Trophoblast cell (in vitro differentiated cells and primary cell): ENCODE measurements around the gene FYN.

Experiments used
- DNase-seq, 2 donors: peaks; one replicate each; pipeline ENCODE4 v3.0.0-alpha.2; 2016
- H2AFZ ChIP-seq: 2 replicates; pipeline ENCODE4 v1.6.1; 2013; ENCODE audit warnings: low read length, moderate library complexity, mild to moderate bottlenecking; ENCODE audit not compliant: insufficient read depth, poor library complexity
- H2AK5ac ChIP-seq: 2 replicates; pipeline ENCODE4 v1.6.1; 2013; ENCODE audit warnings: mild to moderate bottlenecking, low read length
- H2BK120ac ChIP-seq: 2 replicates; pipeline ENCODE4 v1.6.1; 2013; ENCODE audit warnings: low read length, mild to moderate bottlenecking, moderate library complexity; ENCODE audit not compliant: insufficient read depth, poor library complexity
- H2BK12ac ChIP-seq: 2 replicates; pipeline ENCODE4 v1.6.1; 2013; ENCODE audit warnings: mild to moderate bottlenecking, low read length, moderate library complexity
- H2BK5ac ChIP-seq: 2 replicates; pipeline ENCODE4 v1.6.1; 2013; ENCODE audit warnings: low read length, low read depth, moderate library complexity, mild to moderate bottlenecking; ENCODE audit not compliant: poor library complexity
- H3K14ac ChIP-seq: 2 replicates; pipeline ENCODE4 v1.6.1; 2013; ENCODE audit warnings: mild to moderate bottlenecking, low read length
- H3K18ac ChIP-seq: 2 replicates; pipeline ENCODE4 v1.6.1; 2013; ENCODE audit warnings: mild to moderate bottlenecking, low read length
- H3K23ac ChIP-seq: 2 replicates; pipeline ENCODE4 v1.6.1; 2013; ENCODE audit warnings: low read length
- H3K27ac ChIP-seq: 2 replicates; pipeline ENCODE4 v1.5.1; 2013; ENCODE audit warnings: low read depth, mild to moderate bottlenecking, inconsistent platforms, low read length, moderate library complexity
- H3K27me3 ChIP-seq: 2 replicates; pipeline ENCODE4 v1.6.1; 2013; ENCODE audit warnings: inconsistent platforms, mild to moderate bottlenecking, low read length, moderate library complexity; ENCODE audit not compliant: insufficient read depth
- H3K36me3 ChIP-seq, 2 experiments: 1 replicate in 1 of 2; 2 replicates in 1 of 2; pipeline ENCODE4 v1.6.1; 2013; ENCODE audit warnings: low read length in 2 of 2, mild to moderate bottlenecking in 2 of 2, moderate library complexity in 1 of 2; ENCODE audit not compliant: insufficient read depth in 2 of 2, control insufficient read depth in 1 of 2
- H3K4ac ChIP-seq: 2 replicates; pipeline ENCODE4 v1.6.1; 2013; ENCODE audit warnings: low read depth, mild to moderate bottlenecking, low read length, moderate library complexity
- H3K4me1 ChIP-seq, 2 experiments: 1 replicate in 1 of 2; 2 replicates in 1 of 2; pipeline ENCODE4 v1.6.1; 2013; ENCODE audit warnings: low read length in 2 of 2, mild to moderate bottlenecking in 2 of 2, moderate library complexity in 1 of 2; ENCODE audit not compliant: insufficient read depth in 2 of 2, control insufficient read depth in 1 of 2
- H3K4me2 ChIP-seq: 2 replicates; pipeline ENCODE4 v1.6.1; 2013; ENCODE audit warnings: inconsistent platforms, mild to moderate bottlenecking, low read length, moderate library complexity
- H3K4me3 ChIP-seq: 2 replicates; pipeline ENCODE4 v1.5.1; 2013; ENCODE audit warnings: mild to moderate bottlenecking, low read depth, low read length, inconsistent platforms
- H3K79me1 ChIP-seq: one replicate; pipeline ENCODE4 v1.6.1; 2013; ENCODE audit warnings: low read length
- H3K79me2 ChIP-seq: 2 replicates; pipeline ENCODE4 v1.6.1; 2013; ENCODE audit warnings: low read length, mild to moderate bottlenecking; ENCODE audit not compliant: control insufficient read depth, insufficient read depth, poor library complexity
- H3K9ac ChIP-seq: 2 replicates; pipeline ENCODE4 v1.6.1; 2013; ENCODE audit warnings: mild to moderate bottlenecking, low read length
- H3K9me3 ChIP-seq: 2 replicates; pipeline ENCODE4 v1.6.1; 2013; ENCODE audit warnings: low read depth, mild to moderate bottlenecking, control low read depth, inconsistent platforms, low read length; ENCODE audit not compliant: insufficient read depth
- H4K12ac ChIP-seq: 2 replicates; pipeline ENCODE4 v1.6.1; 2013; ENCODE audit warnings: low read depth, mild to moderate bottlenecking, low read length, moderate library complexity
- H4K8ac ChIP-seq: 2 replicates; pipeline ENCODE4 v1.6.1; 2013; ENCODE audit warnings: low read depth, mild to moderate bottlenecking, low read length, moderate library complexity
- H4K91ac ChIP-seq: one replicate; pipeline ENCODE4 v1.6.1; 2013; ENCODE audit warnings: low read depth, mild to moderate bottlenecking, low read length, moderate library complexity
- WGBS: extraction: QIAGEN DNeasy Blood & Tissue Kit; methylation state at CpG from one replicate; pipeline ENCODE4 v1.1.7; 2013; ENCODE audit warnings: missing lambda C conversion rate; ENCODE audit not compliant: insufficient read length, insufficient coverage; ENCODE audit errors: extremely low coverage; 5-methylcytosine and 5-hydroxymethylcytosine counted together

FYN gene

GRCh38 chr6:111758608-111759329 lies 114.5 kb downstream of the FYN start:
- no peak overlapping the region for H2BK12ac ChIP-seq
- peaks cover 0 to 2% of the 10 kb centered on the region in 2 experiments for H3K36me3 ChIP-seq
- no peaks in the 10 kb centered on the region for H3K79me1 ChIP-seq
- peaks cover 0 to 6% of the 10 kb centered on the region in 2 experiments for H3K4me1 ChIP-seq
- H2BK5ac ChIP-seq = no peak overlapping the region
- no peak overlapping the region for H3K4me3 ChIP-seq
- no peak overlapping the region for H2BK120ac ChIP-seq
- no peaks in the 10 kb centered on the region for H3K79me2 ChIP-seq
- DNase-seq = no peak
- no peak overlapping the region for H3K4ac ChIP-seq
- no peak overlapping the region for H3K18ac ChIP-seq
- no peak overlapping the region for H4K91ac ChIP-seq
- no peak overlapping the region for H2AFZ ChIP-seq
- no peak overlapping the region for H2AK5ac ChIP-seq
- no peak overlapping the region for H4K12ac ChIP-seq
- no peak overlapping the region for H4K8ac ChIP-seq
- H3K27ac ChIP-seq = no peak overlapping the region
- H3K9me3 ChIP-seq = no peaks in the 10 kb centered on the region
- no peak overlapping the region for H3K9ac ChIP-seq
- no peaks in the 10 kb centered on the region for H3K27me3 ChIP-seq
- H3K14ac ChIP-seq = no peak overlapping the region
- no peak overlapping the region for H3K4me2 ChIP-seq
- no peak overlapping the region for H3K23ac ChIP-seq
- no CpG with 5 or more reads among the region's 11 CpGs for WGBS

- Histone ChIP-seq H3K36me3 (peaks cover 0 to 2% of the 10 kb centered on the region in 2 experiments), H3K79me2 (no peaks in the 10 kb centered on the region), H2AFZ (no peak overlapping the region), H3K4me2 (no peak overlapping the region), H3K27ac (no peak overlapping the region), H3K4me3 (no peak overlapping the region), H3K4me1 (peaks cover 0 to 6% of the 10 kb centered on the region in 2 experiments), H2AK5ac (no peak overlapping the region), H3K18ac (no peak overlapping the region), H3K23ac (no peak overlapping the region), H4K91ac (no peak overlapping the region), H3K9ac (no peak overlapping the region), H4K8ac (no peak overlapping the region), H3K79me1 (no peaks in the 10 kb centered on the region), H2BK120ac (no peak overlapping the region), H3K4ac (no peak overlapping the region), H4K12ac (no peak overlapping the region), H2BK12ac (no peak overlapping the region), H2BK5ac (no peak overlapping the region), H3K9me3 (no peaks in the 10 kb centered on the region), H3K27me3 (no peaks in the 10 kb centered on the region), H3K14ac (no peak overlapping the region)
- WGBS = no CpG with 5 or more reads among the region's 1 CpG
- no peak for DNase-seq
Observed at GRCh38 chr6:111757342-111757741, 115.9 kb downstream of the FYN start.

GRCh38 chr6:111754423-111754822 lies 118.8 kb downstream of the FYN start:
- Histone ChIP-seq H3K27ac (no peak overlapping the region), H3K4me2 (no peak overlapping the region), H3K9ac (no peak overlapping the region), H3K9me3 (no peaks in the 10 kb centered on the region), H3K4me3 (no peak overlapping the region), H2BK120ac (no peak overlapping the region), H3K79me1 (no peaks in the 10 kb centered on the region), H3K18ac (no peak overlapping the region), H4K12ac (no peak overlapping the region), H2AFZ (no peak overlapping the region), H4K91ac (no peak overlapping the region), H3K23ac (no peak overlapping the region), H4K8ac (no peak overlapping the region), H3K4ac (no peak overlapping the region), H2BK5ac (no peak overlapping the region), H3K4me1 (peaks cover 0 to 5% of the 10 kb centered on the region in 2 experiments), H3K27me3 (no peaks in the 10 kb centered on the region), H2AK5ac (no peak overlapping the region), H3K36me3 (peaks cover 0 to 2% of the 10 kb centered on the region in 2 experiments), H3K79me2 (no peaks in the 10 kb centered on the region), H3K14ac (no peak overlapping the region), H2BK12ac (no peak overlapping the region)
- no CpG with 5 or more reads among the region's 4 CpGs for WGBS
- no peak for DNase-seq

- Histone ChIP-seq H3K23ac (no peak overlapping the region), H2AFZ (no peak overlapping the region), H4K8ac (no peak overlapping the region), H3K36me3 (peaks cover 0 to 2% of the 10 kb centered on the region in 2 experiments), H3K14ac (no peak overlapping the region), H3K27me3 (no peaks in the 10 kb centered on the region), H3K9me3 (no peaks in the 10 kb centered on the region), H3K4me1 (no peaks in the 10 kb centered on the region), H3K27ac (no peak overlapping the region), H2AK5ac (no peak overlapping the region), H3K9ac (no peak overlapping the region), H3K4ac (no peak overlapping the region), H3K79me2 (no peaks in the 10 kb centered on the region), H2BK120ac (no peak overlapping the region), H3K79me1 (no peaks in the 10 kb centered on the region), H2BK12ac (no peak overlapping the region), H2BK5ac (no peak overlapping the region), H3K18ac (no peak overlapping the region), H4K12ac (no peak overlapping the region), H4K91ac (no peak overlapping the region), H3K4me3 (no peak overlapping the region), H3K4me2 (no peak overlapping the region)
- no CpG with 5 or more reads among the region's 2 CpGs for WGBS
- no peak for DNase-seq
Observed at GRCh38 chr6:111753573-111753972, 119.7 kb downstream of the FYN start.
